Measurements from ENCODE around the gene KCNMA1.

The KCNMA1 gene

GRCh38 chr10:77011874-77012811, 625.5 kb downstream of the KCNMA1 start:
- Histone ChIP-seq H3K4me2 (ENCODE audit: low read length) (no peak overlapping the region), H3K9me3 (ENCODE audit: control insufficient read depth, low read length) (no peaks in the 10 kb centered on the region), H3K9ac (no peak overlapping the region), H3K4me3 (ENCODE audit: low read depth, low read length) (no peak overlapping the region), H3K4me1 (no peaks in the 10 kb centered on the region), H3K79me2 (no peaks in the 10 kb centered on the region), H3K27ac (no peak overlapping the region), H3K27me3 (ENCODE audit: control insufficient read depth, insufficient read depth, low read length) (no peaks in the 10 kb centered on the region), H2AFZ (no peak overlapping the region), H3K36me3 (ENCODE audit: control insufficient read depth, insufficient read depth, low read length) (no peaks in the 10 kb centered on the region)
- TF ChIP-seq CTCF (IDR thresholded peaks at IDR 0.05) = no peak

GRCh38 chr10:77010430-77010829, 627.2 kb downstream of the KCNMA1 start:
- Histone ChIP-seq H3K4me2 (ENCODE audit: low read length) (no peak overlapping the region), H3K4me3 (ENCODE audit: low read depth, low read length) (no peak overlapping the region), H3K36me3 (ENCODE audit: control insufficient read depth, insufficient read depth, low read length) (no peaks in the 10 kb centered on the region), H3K27me3 (ENCODE audit: control insufficient read depth, insufficient read depth, low read length) (no peaks in the 10 kb centered on the region), H3K79me2 (no peaks in the 10 kb centered on the region), H3K9me3 (ENCODE audit: control insufficient read depth, low read length) (no peaks in the 10 kb centered on the region), H3K27ac (no peak overlapping the region), H3K9ac (no peak overlapping the region), H3K4me1 (no peaks in the 10 kb centered on the region), H2AFZ (no peak overlapping the region)
- TF ChIP-seq CTCF (IDR thresholded peaks at IDR 0.05) = no peak

GRCh38 chr10:77007834-77008233, 629.8 kb downstream of the KCNMA1 start:
- Histone ChIP-seq H3K9me3 (ENCODE audit: control insufficient read depth, low read length) (no peaks in the 10 kb centered on the region), H3K27ac (no peak overlapping the region), H3K36me3 (ENCODE audit: control insufficient read depth, insufficient read depth, low read length) (no peaks in the 10 kb centered on the region), H3K27me3 (ENCODE audit: control insufficient read depth, insufficient read depth, low read length) (no peaks in the 10 kb centered on the region), H3K4me1 (no peaks in the 10 kb centered on the region), H3K9ac (no peak overlapping the region), H3K4me3 (ENCODE audit: low read depth, low read length) (no peak overlapping the region), H2AFZ (no peak overlapping the region), H3K4me2 (ENCODE audit: low read length) (no peak overlapping the region), H3K79me2 (no peaks in the 10 kb centered on the region)
- TF ChIP-seq CTCF (IDR thresholded peaks at IDR 0.05) = no peak

DNA sequence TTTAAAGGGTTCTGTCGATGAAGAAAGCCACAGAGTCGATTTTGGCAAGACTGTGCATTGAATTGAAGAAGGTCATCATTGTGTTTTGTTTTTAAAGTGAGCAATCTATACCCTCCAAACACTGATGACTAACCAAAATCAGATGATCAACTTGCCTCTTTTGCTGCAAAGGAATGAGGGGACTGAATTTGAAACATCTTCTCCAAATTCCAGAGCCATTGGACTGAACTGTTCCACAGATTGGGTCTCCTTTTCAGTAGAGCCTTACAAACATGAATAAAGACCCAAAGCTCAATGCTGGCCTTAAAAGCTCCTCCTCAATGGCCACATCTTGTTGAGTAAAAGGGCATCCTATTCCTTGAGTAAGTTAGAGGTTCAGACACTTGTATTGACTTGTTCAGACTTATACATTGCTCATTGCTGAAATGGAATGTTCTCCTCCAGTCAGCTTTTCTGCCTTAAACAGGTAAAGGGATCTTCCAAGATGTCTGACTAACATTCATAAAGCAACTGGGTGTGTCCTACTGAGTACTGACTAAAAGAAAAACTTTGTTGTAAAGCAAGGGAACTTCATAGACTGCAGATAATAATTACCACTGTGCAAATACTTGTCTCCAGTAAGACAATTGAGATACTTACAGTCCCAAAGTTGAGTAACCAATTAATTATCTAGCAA, 630.6 kb downstream of the KCNMA1 start:
- Histone ChIP-seq H3K9me3 (ENCODE audit: control insufficient read depth, low read length) (no peaks in the 10 kb centered on the region), H3K79me2 (no peaks in the 10 kb centered on the region), H3K9ac (no peak overlapping the region), H3K4me1 (no peaks in the 10 kb centered on the region), H2AFZ (no peak overlapping the region), H3K27me3 (ENCODE audit: control insufficient read depth, insufficient read depth, low read length) (no peaks in the 10 kb centered on the region), H3K4me3 (ENCODE audit: low read depth, low read length) (no peak overlapping the region), H3K36me3 (ENCODE audit: control insufficient read depth, insufficient read depth, low read length) (no peaks in the 10 kb centered on the region), H3K27ac (no peak overlapping the region), H3K4me2 (ENCODE audit: low read length) (no peak overlapping the region)
- TF ChIP-seq CTCF (IDR thresholded peaks at IDR 0.05) = no peak

All from parathyroid adenoma (tissue), 2 donors.